Breast epithelium (tissue), 4 donors: Measurements from ENCODE around the gene NMD3. TPM values are rescaled to one million over a fixed set of nuclear protein-coding genes. Genes with fewer than 3 reads are reported as not detected.

Source experiments
- DNase-seq, 2 donors: peaks; one replicate each; pipeline ENCODE4 v3.0.0-alpha.2; 2019; ENCODE audit warnings: low spot score in 2 of 2
- H3K27ac ChIP-seq, 2 donors: fragments of 200-600 bp; sonication (generic) in 1 of 2; one replicate each; pipeline ENCODE4 v1.5.1; 2016 to 2019; ENCODE audit warnings: mild to moderate bottlenecking in 1 of 2
- H3K27me3 ChIP-seq, 2 donors: fragments of 200-600 bp; sonication (generic) in 1 of 2; one replicate each; pipeline versions ENCODE4 v1.5.1 to v1.6.0; 2017 to 2019; ENCODE audit warnings: control low read depth in 1 of 2, mild to moderate bottlenecking in 1 of 2
- H3K36me3 ChIP-seq: fragments of 200-600 bp; one replicate; pipeline ENCODE4 v1.5.1; 2019
- H3K4me1 ChIP-seq, 2 donors: fragments of 200-600 bp; sonication (generic); one replicate each; pipeline ENCODE4 v1.5.1; 2016 to 2019; ENCODE audit warnings: control low read depth in 1 of 2
- H3K4me3 ChIP-seq, 3 donors: fragments of 200-600 bp; sonication (generic); 1 replicate in 2 of 3; 2 replicates in 1 of 3; pipeline ENCODE4 v1.5.1; 2016 to 2019; ENCODE audit warnings: mild to moderate bottlenecking in 3 of 3, moderate library complexity in 2 of 3
- H3K9me3 ChIP-seq, 2 donors: fragments of 200-600 bp; sonication (generic) in 1 of 2; one replicate each; pipeline ENCODE4 v1.5.1; 2016 to 2019; ENCODE audit warnings: control low read depth in 1 of 2
- CTCF ChIP-seq, 3 donors: fragments of 450-650 bp; IDR thresholded peaks; one replicate each; pipeline ENCODE4 v1.5.1; 2016 to 2017; ENCODE audit warnings: antibody characterized with exemption in 3 of 3, mild to moderate bottlenecking in 3 of 3, moderate library complexity in 3 of 3
- POLR2A ChIP-seq: fragments of 450-650 bp; IDR thresholded peaks from one replicate; pipeline ENCODE4 v1.6.1; 2016; ENCODE audit warnings: antibody characterized with exemption, mild to moderate bottlenecking, moderate library complexity
- POLR2AphosphoS5 ChIP-seq, 3 donors: sonication (generic); formaldehyde crosslinking; IDR thresholded peaks; one replicate each; pipeline ENCODE4 v1.6.1; 2017; ENCODE audit warnings: antibody characterized with exemption in 3 of 3
- intact Hi-C: fragments of 100-400 bp; cut with DNase I; formaldehyde crosslinking; loops from one replicate; pipeline ENCODE4 v1.15.1; 2023; ENCODE audit warnings: low total_unique reads
- total RNA-seq, 3 donors: library from RNA; depleted of rRNA; stranded (reverse); fragments of >200 nt; gene quantifications; one replicate each; pipeline ENCODE4 v1.1.0, GENCODE V29; 2016

NMD3 gene
- total RNA-seq, 3 donors from 2014 or later, result 53.3 to 69.7 (median 56.0) TPM

GRCh38 chr3:161187046-161187445 lies 34.1 kb upstream of the NMD3 start:
- no peak for DNase-seq
- H3K36me3 ChIP-seq, result no peaks in the 10 kb centered on the region
- H3K27ac ChIP-seq, result no peak overlapping the region
- no peaks in the 10 kb centered on the region for H3K27me3 ChIP-seq
- H3K4me3 ChIP-seq, result no peak overlapping the region
- no peaks in the 10 kb centered on the region for H3K9me3 ChIP-seq
- H3K4me1 ChIP-seq, result no peaks in the 10 kb centered on the region
- TF ChIP-seq POLR2A, result no peak
- no peak for TF ChIP-seq CTCF (IDR thresholded peaks at IDR 0.05)
- no peak for TF ChIP-seq POLR2AphosphoS5 (IDR thresholded peaks at IDR 0.05)
- intact Hi-C loops, result no loop called here

GRCh38 chr3:161197855-161198850 lies 23.0 kb upstream of the NMD3 start:
- no peak for DNase-seq
- TF ChIP-seq CTCF (IDR thresholded peaks at IDR 0.05) (no peak), POLR2A (no peak), POLR2AphosphoS5 (IDR thresholded peaks at IDR 0.05) (no peak)
- H3K27me3 ChIP-seq, result no peaks in the 10 kb centered on the region
- H3K27ac ChIP-seq, result no peak overlapping the region
- no peaks in the 10 kb centered on the region for H3K4me1 ChIP-seq
- H3K4me3 ChIP-seq, result no peak overlapping the region
- intact Hi-C loops, result no loop called here
- no peaks in the 10 kb centered on the region for H3K36me3 ChIP-seq
- peaks cover 8 to 11% of the 10 kb centered on the region in 2 donors for H3K9me3 ChIP-seq

GRCh38 chr3:161199926-161200325 lies 21.2 kb upstream of the NMD3 start:
- TF ChIP-seq POLR2A (no peak), POLR2AphosphoS5 (IDR thresholded peaks at IDR 0.05) (no peak), CTCF (IDR thresholded peaks at IDR 0.05) (no peak)
- Histone ChIP-seq H3K36me3 (no peaks in the 10 kb centered on the region), H3K27me3 (no peaks in the 10 kb centered on the region), H3K4me3 (no peak overlapping the region), H3K27ac (no peak overlapping the region), H3K9me3 (peaks cover 8 to 11% of the 10 kb centered on the region in 2 donors), H3K4me1 (no peaks in the 10 kb centered on the region)
- no peak for DNase-seq
- intact Hi-C loops, result no loop called here

- no peaks in the 10 kb centered on the region for H3K4me1 ChIP-seq
- no peaks in the 10 kb centered on the region for H3K9me3 ChIP-seq
- no peak for DNase-seq
- intact Hi-C loops, result no loop called here
- no peak overlapping the region for H3K4me3 ChIP-seq
- H3K27me3 ChIP-seq, result no peaks in the 10 kb centered on the region
- H3K36me3 ChIP-seq, result no peaks in the 10 kb centered on the region
- TF ChIP-seq POLR2A (no peak), POLR2AphosphoS5 (IDR thresholded peaks at IDR 0.05) (no peak), CTCF (IDR thresholded peaks at IDR 0.05) (no peak)
- no peak overlapping the region for H3K27ac ChIP-seq
These were observed 17.5 kb upstream of the NMD3 start for GRCh38 chr3:161203485-161204098.

GRCh38 chr3:161208931-161209330 lies 12.2 kb upstream of the NMD3 start:
- intact Hi-C loops, result no loop called here
- Histone ChIP-seq H3K27ac (no peak overlapping the region), H3K36me3 (no peaks in the 10 kb centered on the region), H3K9me3 (no peaks in the 10 kb centered on the region), H3K4me1 (no peaks in the 10 kb centered on the region), H3K4me3 (no peak overlapping the region), H3K27me3 (no peaks in the 10 kb centered on the region)
- DNase-seq, result no peak
- TF ChIP-seq CTCF (IDR thresholded peaks at IDR 0.05) (no peak), POLR2AphosphoS5 (IDR thresholded peaks at IDR 0.05) (no peak), POLR2A (no peak)
